IPS DF 4.7 (cell line): ENCODE data around the gene KIF17.
"Not testable (repeated sequence)": the region's sequence is repeated elsewhere in the genome, so short reads cannot be mapped to it uniquely, and the experiment has no call there.

Experiments used
- DNase-seq: peaks from one replicate; pipeline ENCODE4 v3.0.0-alpha.2; 2013; ENCODE audit warnings: low spot score; ENCODE audit errors: extremely low read depth

Gene KIF17

GRCh38 chr1:20727746-20728316 is 10.0 kb upstream of the KIF17 start:
- no peak for DNase-seq

GRCh38 chr1:20726932-20727745 is 9.3 kb upstream of the KIF17 start:
- DNase-seq = no peak

GRCh38 chr1:20726118-20726911 is 8.5 kb upstream of the KIF17 start:
- DNase-seq = no peak

GRCh38 chr1:20725189-20726117 is 7.6 kb upstream of the KIF17 start:
- DNase-seq = no peak

- DNase-seq = no peak
Observed at GRCh38 chr1:20724364-20725188, 6.8 kb upstream of the KIF17 start.

DNA sequence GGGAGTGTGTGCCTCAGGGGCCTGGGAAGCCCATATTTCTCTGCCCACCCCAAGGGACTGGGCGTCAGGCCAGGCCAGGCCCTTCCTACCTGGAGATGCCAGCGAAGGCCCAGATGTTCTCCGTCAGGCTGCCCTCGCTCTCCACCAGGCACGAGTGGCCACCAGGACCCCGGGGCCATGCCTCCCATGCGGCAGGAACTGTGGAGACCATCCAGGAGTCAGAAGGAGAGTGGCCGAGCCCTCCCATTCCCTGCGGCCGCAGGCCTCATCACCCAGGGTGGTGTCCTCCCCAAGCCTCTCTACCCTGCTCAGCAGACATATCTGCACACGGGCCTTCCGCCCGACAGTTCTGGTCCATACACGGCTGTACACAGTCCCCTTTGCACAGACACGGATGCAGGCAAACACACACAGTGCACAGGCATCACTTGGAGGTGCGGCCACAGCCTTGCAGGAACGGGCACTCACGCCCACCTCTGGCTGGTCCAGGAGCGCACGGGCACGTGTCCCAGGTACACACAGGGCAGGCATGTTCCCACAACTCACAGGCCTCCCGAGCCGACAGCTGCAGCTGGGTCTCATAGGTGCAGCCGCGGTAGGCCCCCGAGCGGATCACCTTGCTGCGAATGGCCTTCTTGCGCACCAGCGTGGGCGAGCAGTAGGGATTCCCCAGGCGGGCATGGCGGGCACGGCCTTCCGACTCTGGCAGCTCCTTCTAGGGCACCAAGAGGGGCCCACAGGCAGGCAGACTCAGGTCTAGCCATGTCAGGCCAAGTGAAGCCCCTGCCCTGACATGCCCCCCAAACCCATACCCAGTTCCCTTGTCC is 5.9 kb upstream of the KIF17 start:
- no peak for DNase-seq

DNA sequence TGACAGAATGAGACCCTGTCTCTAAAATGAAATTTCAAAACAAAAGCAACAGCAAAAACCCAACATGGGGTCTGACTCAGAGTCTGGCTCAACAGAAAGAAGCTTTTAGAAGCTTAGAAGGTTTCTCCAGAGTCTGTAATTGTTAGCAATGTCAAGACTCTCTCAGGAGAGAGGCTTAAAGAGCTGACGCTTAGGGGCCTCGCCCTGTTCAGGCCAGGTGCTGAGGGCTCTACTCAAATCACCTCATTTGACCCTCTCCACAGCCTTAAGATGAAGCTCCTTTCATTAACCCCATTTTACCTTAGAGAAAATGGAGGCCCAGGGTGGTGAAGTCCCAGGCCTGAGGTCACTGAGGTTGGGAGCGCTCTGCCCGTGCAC is 5.3 kb upstream of the KIF17 start:
- no peak for DNase-seq

DNA sequence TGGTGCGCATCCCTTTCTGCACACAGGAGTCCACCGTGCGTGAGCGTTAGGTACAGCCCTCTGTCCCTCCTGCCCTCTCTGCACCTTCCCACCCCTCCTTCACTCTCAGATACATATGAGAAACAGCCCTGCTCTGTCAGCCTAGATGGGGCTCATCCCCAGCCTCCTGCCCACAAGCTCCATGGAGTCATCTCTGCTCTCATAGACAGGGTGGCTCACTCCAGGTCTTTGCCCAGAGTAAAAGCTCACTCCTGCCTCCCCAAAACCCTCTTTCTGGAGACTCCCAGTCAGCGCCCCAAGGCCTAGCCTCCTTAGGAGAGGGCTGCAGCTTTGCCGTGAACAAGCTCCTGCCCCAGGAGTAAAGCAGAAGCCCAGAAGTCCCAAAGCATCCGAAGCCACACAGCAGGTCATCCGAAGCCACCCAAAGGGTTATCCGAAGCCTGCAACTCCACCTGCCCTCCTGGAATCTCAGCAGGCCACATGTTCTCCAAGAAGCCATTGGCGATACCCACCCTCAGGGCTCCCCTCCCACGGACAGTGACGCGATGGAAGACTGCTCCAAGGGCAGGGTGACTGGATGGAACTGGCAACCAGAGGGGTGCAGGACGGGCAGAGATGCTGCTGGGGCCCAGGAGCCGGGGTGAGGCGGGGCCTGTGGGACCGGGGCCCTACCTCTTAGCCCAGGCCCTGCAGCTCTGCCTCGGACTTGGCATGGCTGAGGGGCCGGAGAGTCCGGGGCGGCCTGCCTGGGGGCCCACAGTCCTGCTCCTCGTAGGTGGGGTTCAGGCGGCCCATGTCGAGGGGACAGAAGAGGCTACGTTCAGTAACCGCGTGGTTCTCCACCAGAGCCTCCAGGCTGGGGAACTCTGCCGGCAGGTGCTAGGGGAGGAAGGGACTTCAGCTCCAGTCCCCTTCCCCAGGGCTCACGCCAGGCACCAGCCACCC is 3.6 kb upstream of the KIF17 start:
- no peak for DNase-seq

DNA sequence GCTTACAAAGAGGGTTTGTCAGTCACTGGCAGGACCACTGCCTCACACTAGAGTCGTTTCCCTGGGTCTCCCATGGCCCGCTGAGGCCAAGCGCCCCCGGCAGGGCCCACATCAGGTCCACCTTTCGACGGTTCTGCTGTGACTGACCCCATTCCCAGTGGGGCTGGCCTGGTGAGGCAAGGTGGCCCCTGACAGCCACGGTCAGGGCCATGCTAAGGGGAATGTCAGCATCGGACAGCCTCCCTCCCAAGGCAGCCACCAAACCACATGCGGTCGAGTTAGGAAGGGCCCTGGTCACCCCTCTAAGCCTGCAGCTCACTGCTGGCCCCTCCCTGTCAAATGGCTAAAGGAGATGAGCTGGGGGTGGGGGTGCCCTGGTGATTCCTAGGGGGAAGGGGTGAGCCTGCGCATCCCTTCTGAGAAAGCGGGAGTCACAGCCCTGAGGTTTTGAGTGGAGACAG is 2.9 kb upstream of the KIF17 start:
- no peak for DNase-seq

DNA sequence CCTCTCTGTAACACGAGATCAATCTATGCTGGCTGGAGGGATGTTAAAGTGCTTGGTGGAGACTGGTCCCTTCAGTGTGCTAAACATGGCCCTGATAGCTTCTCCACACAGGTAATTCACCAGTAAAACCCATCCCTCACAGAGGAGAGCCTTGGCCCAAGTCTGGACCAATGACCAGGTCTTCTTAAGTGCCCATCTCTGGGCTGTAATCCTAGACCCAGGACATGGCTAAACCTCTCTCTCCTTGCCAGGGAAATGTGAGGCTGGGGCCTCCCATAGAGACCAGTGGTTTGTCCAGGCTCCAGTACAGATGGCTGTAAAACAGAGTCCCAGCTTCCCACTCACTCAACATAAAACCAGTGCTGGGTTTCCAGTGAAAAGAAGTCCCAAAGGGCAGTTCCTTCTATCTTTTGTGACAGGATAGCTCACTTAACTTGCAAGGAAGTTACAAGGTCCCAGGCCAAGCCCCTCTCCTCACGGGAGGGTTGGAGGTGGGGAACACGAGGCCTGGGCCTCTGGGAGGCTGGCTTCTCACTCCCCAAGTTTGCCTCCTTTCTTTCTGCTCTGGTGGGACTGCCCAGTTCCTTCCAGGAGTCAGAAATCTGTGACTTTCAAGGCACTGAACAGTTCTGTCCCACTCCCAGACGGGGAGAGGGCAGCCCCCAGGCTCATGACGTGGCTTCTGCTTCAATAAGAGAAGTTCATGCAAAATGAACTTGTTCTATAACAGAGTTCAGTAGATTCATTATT is 2.2 kb upstream of the KIF17 start:
- no peak for DNase-seq

DNA sequence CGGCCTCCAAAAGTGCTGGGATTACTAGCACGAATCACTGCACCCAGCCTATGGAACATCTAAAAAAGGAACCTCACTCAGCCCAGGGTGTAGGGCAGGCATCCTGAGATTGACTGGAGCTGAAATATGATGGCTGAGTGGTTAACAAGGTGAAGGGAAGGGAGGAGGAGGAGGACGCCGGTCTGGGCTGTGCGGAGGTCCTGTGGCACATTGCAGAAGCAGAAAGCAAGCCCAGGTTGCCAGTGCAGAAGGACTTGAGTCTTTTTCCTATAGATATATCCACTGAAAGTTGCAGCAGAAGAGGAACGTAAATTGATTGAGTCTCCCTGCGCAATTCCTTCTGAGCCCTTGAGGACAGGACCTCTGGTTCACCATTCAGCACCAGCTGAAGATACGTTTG is 1.5 kb upstream of the KIF17 start:
- no peak for DNase-seq

GRCh38 chr1:20718343-20718882 is 606 bp upstream of the KIF17 start:
- not testable (repeated sequence) for DNase-seq

- DNase-seq = no peak
Observed at GRCh38 chr1:20716232-20716631, 1.6 kb downstream of the KIF17 start.

- DNase-seq = no peak
Observed at GRCh38 chr1:20715406-20715805, 2.4 kb downstream of the KIF17 start.

GRCh38 chr1:20713440-20713839 is 4.4 kb downstream of the KIF17 start:
- DNase-seq = no peak

DNA sequence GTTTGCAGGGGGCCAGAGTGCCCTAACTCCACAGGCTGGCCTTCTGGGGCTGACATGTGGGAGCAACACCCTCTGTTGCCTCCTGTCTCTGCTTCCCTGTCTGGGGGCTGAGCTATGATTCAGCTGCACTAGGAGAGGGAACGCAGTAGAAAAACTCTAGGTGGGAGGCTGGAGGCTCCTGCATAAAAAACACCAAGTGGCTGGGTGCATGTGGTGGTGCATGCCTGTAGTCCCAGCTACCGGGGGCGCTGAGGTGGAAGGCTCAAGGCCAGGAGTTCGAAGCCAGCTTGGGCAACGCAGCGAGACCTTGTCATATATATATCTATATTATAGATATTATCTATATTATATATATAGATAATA is 5.6 kb downstream of the KIF17 start:
- DNase-seq = no peak
